ENCODE measurements around the gene FGF5.

The FGF5 gene

DNA sequence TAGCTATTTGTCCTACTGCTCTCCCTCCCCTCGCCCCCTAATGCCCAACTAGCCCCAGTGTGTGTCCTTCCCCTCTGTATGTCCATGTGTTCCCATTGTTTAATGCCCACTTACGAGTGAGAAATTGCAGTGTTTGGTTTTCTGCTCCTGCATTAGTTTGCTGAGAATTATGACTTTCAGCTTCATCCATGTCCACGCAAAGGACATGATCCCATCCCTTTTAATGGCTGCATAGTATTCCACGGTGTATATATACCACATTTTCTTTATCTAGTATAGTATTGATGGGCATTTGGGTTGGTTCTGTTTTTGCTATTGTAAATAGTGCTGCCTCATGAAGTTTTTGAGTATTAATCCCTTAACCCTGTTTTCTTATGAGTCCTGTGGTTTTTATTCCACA lies 35.4 kb downstream of the FGF5 start:
- TF ChIP-seq, protein P1, sequence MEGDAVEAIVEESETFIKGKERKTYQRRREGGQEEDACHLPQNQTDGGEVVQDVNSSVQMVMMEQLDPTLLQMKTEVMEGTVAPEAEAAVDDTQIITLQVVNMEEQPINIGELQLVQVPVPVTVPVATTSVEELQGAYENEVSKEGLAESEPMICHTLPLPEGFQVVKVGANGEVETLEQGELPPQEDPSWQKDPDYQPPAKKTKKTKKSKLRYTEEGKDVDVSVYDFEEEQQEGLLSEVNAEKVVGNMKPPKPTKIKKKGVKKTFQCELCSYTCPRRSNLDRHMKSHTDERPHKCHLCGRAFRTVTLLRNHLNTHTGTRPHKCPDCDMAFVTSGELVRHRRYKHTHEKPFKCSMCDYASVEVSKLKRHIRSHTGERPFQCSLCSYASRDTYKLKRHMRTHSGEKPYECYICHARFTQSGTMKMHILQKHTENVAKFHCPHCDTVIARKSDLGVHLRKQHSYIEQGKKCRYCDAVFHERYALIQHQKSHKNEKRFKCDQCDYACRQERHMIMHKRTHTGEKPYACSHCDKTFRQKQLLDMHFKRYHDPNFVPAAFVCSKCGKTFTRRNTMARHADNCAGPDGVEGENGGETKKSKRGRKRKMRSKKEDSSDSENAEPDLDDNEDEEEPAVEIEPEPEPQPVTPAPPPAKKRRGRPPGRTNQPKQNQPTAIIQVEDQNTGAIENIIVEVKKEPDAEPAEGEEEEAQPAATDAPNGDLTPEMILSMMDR (IDR thresholded peaks at IDR 0.05) = no peak

DNA sequence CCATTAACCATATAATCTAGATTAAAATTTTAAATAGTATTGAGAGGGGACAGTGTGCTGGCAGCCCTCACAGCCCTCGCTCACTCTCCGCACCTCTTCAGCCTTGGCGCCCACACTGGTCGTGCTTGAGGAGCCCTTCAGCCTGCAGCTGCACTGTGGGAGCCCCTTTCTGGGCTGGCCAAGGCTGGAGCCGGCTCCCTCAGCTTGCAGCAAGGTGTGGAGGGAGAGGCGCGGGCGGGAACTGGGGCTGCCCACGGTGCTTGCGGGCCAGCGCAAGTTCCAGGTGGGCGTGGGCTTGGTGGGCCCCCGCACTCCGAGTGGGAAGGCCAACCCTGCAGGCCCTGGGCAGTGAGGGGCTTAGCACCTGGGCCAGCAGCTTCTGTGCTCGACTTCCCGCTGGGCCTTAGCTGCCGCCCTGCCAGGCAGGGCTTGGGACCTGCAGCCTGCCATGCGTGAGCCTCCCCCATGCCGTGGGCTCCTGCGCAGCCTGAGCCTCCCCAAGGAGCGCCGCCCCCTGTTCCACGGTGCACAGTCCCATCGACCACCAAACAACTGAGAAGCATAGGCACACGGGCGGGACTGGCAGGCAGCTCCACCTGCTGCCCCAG lies 36.3 kb downstream of the FGF5 start:
- TF ChIP-seq, protein P1 (IDR thresholded peaks at IDR 0.05) = no peak

DNA sequence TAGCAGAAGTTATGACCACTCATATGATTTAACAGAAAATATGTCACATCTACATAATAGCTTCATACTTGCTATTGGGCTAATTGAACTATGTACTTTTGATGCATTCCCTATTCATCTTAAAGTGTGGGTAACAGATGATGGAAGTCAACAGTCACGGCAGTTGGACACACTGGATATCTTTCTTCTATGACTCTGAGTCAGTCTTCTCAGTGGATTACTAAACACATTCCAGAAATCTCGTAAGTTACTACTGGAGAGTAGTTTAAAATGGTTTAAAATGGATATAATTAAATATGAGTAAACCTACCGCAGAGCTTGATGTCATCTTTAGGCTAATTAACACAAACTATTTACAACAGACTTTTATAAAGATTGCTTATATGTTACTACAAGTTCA lies 39.0 kb downstream of the FGF5 start:
- TF ChIP-seq, protein P1 (IDR thresholded peaks at IDR 0.05) = no peak

DNA sequence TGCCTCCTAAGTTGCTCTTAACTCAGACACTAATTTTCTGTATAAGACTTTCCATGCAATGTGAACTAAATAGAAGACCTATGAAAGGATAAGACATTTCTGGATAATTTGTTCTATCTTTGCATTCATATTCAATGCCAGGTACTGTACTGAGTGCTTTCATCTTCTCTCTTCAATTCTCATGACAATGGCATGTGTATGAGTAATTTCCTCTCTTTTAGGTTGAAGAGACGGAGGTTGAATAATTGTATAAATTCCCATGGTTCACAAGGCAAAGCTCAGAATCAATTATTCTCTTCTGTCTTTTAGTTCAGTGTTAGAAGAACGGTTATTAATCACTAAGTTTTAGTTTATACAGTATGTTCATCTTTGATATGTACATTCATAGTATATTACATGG lies 39.8 kb downstream of the FGF5 start:
- TF ChIP-seq, protein P1 (IDR thresholded peaks at IDR 0.05) = no peak

DNA sequence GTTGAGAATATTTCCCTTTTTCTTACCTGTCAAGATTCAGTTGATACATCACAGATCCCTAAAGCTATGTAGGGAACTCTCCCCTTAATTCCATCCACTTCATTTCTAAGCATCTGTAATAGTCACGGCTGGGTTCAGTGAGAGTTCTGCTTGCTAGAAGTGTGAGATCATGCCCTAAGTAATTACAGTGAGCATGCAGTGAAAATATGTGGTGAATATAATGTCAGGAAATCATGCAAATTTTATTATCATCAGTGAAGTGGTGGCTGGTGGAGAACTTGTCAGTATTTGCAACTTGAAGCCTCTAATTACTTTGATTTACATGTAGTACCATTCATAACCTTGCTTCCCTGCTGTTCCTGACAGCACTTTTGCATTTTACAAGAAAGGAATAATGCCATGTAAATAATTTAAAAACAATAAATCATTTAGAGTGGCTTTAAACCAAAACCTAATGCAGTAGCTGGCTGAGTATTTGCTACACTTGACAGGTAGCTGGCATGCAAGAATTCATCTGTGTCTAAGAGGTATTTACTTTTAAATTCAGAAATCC lies 40.8 kb downstream of the FGF5 start:
- TF ChIP-seq, protein P1 (IDR thresholded peaks at IDR 0.05) = no peak

DNA sequence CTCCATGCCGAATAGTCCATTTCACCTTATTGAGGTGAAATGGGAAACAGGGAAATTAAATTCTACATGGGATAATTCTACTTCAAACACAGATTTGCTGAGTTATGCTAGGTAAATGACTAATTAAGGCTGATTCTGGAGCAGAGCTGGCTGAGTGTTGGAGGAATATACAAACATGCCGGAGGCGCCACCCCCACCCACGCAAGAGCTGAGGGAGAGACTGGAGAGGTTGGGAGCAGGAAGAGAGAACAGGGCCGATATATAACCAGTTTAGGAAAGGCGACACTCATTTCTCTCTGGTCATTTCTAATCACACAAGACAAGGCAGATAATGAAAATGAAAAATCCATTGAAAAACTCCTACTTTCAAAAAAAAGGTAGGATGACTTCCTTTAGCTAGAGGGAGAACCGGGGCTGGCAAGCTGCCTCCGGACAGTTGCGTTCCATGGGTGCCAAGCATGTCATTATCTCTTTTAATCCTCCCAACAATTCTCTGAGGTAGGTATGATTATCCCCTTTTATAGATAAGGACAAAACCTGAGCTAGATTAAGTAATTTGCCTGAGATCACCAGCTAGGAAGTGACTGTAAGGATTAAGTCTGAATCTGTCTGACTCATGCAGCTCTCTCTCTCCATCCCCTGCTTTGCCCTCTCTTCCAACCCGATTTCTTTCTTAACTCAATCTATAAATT lies 41.5 kb downstream of the FGF5 start:
- TF ChIP-seq, protein P1 (IDR thresholded peaks at IDR 0.05) = no peak

DNA sequence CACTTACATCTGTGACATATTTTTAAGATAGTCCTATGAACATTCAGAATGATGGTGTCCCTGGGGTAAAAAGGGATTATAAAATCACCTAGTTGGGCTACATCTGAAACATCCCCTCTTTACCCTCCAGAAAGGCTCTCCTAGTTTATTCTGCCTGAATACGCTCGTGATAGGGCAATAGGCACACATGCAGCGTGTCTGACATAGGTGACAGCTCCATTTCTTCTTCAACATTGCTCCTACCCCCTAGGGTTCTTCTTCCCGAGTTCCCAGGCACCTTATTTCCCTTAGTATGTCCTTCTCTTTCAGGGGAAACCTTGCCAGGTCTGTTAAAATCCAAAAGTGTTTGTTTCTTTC lies 42.0 kb downstream of the FGF5 start:
- TF ChIP-seq, protein P1 (IDR thresholded peaks at IDR 0.05) = no peak

Measured in LNCAP (cell line).